ENCODE data around the gene CCNF.
"Not testable (repeated sequence)": the region's sequence is repeated elsewhere in the genome, so short reads cannot be mapped to it uniquely, and the experiment has no call there.

Gene CCNF, protein sequence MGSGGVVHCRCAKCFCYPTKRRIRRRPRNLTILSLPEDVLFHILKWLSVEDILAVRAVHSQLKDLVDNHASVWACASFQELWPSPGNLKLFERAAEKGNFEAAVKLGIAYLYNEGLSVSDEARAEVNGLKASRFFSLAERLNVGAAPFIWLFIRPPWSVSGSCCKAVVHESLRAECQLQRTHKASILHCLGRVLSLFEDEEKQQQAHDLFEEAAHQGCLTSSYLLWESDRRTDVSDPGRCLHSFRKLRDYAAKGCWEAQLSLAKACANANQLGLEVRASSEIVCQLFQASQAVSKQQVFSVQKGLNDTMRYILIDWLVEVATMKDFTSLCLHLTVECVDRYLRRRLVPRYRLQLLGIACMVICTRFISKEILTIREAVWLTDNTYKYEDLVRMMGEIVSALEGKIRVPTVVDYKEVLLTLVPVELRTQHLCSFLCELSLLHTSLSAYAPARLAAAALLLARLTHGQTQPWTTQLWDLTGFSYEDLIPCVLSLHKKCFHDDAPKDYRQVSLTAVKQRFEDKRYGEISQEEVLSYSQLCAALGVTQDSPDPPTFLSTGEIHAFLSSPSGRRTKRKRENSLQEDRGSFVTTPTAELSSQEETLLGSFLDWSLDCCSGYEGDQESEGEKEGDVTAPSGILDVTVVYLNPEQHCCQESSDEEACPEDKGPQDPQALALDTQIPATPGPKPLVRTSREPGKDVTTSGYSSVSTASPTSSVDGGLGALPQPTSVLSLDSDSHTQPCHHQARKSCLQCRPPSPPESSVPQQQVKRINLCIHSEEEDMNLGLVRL

DNA sequence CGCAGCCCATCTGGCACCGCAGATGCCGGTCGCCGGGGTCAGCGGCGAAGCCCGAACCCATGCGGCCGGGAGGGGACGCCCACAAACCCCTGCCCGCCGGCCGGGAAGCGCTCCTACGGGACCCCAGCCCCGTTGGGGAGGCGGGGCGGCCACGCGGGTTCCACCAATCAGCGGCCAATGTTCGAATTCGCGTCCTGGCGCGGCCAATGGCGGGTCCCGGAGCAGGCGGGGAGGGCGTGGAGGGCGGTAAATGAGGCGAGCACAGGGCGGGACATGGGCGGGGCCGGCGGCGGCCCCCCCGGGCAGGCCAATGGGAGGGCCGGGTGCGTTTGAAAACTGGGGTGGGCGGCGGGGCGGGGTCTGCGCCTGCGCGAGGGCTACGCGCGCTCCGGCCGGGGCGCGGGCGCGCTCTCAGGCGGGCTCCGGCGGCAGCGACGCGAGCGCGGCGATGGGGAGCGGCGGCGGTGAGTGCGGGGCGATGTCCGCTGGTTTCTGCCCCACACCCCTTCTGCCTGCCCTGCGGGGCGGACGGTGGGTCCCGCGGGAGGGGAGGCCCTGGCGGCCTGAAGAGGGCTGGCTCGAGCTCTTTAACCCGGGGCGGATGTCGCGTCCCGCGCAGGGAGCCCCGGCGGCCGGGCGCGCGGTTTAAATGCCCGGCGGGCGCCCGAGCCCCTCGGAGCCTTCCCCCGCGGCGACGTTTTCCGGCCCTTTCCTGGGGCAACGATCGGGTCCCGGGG, at the start of gene CCNF:
TSS of gene CCNF (plus strand) at position 414 of the 737 bp plus-strand sequence. CDS start at position 449, 35 bp downstream.
- peak; percentile 90 for DNase-seq (ENCODE audit: low read depth)

DNA sequence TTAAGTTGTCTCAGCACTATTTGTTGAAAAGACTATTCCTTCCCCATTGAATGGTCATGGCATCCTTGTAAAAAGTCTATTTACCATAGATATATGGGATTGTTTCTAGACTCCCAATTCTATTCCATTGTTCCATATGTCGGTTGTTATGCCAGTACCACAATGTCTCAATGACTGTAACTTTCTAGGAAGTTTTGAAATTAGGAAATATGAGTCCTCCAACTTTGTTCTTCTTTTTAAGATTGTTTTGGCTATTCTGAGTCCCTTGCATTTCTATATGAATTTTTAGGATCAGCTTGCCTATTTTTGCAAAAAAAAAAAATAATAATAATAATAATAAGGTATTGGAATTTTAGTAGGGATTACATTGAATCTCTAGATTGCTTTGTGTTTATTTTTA, 45.7 kb upstream of the CCNF start:
- no peak for DNase-seq (ENCODE audit: low read depth)

DNA sequence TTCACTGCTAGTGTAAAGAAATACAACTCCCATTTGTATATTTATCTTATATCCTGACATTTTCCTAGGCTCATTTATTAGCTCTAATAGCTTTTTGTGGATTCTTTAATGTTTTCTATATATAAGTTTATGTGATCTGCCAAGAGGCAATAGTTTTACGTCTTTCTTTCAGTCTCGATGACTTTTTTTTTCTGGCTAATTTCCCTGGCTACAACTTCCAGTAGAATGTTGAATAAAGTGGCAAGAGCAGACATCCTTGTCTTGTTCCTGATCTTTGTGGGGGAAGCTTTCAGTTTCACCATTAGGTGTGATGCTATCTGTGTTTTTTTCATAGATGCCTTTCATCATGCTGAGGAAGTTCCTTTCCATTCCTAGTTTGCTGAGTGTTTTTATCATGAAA, 44.8 kb upstream of the CCNF start:
- no peak for DNase-seq (ENCODE audit: low read depth)

DNA sequence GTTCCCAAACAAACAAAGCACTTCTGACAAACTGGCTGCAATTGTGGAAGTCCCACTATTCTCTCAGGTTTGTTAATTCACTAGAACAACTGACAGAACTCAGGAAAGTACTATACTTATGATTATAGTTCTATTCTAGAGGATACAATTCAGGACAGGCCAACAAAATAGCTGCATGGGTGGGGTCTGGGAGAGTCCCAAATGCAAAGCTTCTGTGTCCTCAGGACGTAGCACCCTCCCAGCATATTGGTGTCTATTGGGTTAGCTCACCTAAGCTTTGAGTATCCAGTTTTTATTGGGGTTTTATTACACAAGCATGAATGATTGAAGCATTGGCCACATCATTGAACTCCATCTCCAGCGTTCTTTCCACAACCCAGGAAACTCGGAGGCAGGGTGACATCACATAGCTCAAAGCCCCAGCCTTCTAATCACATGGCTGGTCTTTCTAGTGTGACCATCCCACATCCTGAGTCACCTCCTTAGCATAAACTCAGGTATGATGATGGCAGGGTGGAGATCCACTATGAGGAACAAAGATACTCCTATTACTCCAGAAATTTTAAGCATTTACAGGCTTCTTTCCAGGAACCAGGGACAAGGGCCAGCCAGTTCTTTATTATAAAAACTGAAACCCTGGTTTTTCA, 43.9 kb upstream of the CCNF start:
- DNase-seq (ENCODE audit: low read depth), result no peak

DNA sequence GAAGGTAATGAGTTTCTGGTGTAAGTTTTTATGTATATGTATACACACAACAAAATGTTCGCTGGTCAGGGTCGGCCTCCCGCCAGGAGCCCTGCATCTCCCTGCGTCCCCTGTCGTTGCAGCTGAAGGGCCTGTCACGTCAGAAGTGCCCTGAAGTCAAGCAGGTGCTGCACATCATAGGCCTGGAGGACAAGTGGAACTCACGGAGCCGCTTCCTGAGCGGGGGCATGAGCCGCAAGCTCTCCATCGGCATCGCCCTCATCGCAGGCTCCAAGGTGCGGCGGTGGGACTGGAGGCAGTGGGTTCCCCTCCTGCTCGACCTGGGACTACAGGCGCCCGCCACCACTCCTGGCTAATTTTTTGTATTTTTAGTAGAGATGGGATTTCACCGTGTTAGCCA, 43.3 kb upstream of the CCNF start:
- not testable (repeated sequence) for DNase-seq (ENCODE audit: low read depth)

DNA sequence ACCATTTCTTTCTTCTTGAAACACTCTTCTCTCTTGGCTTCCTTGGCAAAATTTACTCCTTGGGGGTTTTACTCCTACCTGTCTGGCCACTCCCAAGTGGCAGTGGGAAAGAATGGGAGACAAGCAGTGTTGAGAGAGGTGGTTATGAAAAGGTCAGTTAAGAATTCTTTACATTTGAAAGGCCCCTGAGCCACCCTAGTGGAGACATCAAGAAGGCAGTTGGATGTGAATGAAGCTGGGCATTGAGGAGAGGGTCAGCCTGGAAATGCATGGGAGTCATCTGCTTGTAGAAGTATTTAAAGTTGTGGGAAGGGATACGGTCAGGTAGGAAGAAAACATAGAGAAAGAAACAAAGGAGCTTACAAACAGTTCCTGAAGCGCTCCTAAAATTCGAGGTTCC, 42.3 kb upstream of the CCNF start:
- no peak for DNase-seq (ENCODE audit: low read depth)

DNA sequence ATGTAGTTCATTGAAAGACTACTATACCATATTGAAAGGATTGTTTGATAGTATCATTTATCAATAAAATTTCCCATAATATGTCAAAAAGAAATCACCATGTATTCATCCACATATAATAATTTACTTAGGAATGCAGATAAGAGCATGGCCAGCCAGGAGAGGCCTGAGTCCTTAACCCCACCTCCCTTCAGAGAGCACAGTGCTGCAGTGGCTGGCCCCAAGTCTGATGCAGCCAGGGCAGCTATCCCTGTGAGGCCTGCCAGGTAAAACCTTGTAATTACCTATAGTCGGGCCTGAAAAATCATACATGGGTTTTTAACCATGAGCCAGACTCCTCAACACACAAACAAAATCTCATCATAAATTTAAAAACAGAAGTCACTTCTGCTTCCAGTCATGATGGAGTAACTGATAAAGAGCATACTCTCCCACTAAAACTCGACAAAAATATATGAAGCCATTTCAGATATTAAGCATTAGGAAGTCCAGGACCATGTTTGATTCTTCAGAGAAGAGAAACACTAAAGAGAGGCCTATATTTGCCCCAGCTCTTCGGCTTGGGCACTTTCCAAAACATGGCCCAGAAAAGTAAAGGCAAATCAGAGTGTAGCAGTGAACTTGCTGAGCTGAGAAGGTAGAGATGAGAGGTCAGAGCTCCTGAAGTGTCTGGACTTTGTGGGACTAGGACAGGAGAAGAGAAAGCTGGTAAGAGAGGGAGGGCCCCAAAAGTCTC, 40.9 kb upstream of the CCNF start:
- DNase-seq (ENCODE audit: low read depth), result no peak

DNA sequence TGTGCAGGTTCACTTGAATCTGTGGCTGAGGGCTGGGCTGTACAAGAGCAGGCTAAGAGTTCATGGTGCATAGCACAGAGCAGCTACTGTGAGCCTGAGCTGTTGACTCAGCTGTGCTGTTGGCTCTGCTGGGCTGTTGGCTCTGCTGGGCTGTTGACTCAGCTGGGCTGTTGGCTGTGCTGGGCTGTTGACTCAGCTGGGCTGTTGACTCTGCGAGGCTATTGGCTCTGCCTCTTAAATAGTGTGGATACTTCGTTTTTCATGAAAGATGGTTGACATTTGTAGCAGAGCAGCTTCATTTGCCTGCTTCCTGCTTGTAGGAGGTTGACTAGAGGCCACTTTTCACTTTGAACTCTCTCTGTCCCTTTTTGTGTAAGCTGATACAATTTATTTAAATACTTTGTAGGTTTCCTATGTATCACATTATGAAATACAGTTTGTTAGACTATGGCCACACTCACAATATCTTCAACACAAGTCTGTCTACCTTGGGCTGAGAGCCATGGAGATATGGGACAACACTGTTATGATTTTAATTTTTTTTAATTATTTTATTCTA, 40.3 kb upstream of the CCNF start:
- peak; percentile 23 for DNase-seq (ENCODE audit: low read depth)

DNA sequence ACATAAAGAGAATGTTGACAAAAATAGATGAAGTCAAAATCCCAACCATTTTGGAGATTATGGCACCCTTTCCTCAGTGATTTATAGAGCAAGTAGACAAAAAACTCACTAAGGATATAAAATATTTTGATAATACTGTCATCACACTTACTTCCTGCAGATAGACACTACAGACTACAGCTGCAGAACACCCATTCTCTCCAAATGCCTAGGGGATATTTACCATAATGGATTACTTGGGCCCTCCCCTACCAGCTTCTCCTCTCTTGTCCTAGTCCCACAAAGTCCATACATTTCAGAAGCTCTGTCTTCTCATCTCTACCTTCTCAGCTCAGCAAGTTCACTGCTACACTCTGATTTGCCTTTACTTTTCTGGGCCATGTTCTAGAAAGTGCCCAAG, 37.2 kb upstream of the CCNF start:
- DNase-seq (ENCODE audit: low read depth), result no peak

DNA sequence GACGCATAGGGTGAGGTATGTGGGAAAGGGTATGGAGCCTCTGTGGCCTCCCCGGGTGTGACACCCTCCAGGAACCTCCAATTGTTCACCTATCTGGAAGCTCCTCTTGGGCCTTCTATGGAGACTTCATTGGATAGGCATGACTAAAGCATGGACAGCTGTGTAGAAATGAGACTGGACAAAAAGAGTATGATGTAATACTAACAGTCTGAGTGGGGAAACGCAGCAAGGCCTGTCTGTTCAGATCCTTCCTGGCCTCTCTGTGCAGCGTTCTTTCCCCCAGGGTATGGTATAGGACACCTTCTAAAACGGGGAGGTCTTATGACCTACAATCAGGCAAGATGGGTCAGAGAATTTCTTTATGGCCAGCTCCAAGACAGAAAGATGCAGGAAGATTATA, 30.7 kb upstream of the CCNF start:
- no peak for DNase-seq (ENCODE audit: low read depth)

DNA sequence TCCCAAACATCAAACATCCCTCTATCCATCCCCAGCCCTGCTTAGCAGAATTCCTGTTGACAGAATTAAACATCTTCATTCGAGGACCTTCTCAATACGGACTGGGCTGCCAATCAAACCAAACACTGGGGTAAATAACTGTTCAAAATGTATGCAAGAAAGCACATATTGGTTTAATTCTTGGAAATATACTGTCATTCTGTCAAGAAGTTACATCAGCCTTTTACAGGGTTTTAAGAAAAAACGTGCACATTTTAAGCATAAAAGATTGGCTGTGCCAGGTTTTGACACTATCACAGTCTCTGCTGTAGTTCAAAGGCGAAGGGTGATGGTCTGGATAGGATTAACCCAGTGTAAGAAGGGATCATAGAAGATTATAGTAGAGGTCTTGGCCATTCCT, 25.1 kb upstream of the CCNF start:
- no peak for DNase-seq (ENCODE audit: low read depth)

DNA sequence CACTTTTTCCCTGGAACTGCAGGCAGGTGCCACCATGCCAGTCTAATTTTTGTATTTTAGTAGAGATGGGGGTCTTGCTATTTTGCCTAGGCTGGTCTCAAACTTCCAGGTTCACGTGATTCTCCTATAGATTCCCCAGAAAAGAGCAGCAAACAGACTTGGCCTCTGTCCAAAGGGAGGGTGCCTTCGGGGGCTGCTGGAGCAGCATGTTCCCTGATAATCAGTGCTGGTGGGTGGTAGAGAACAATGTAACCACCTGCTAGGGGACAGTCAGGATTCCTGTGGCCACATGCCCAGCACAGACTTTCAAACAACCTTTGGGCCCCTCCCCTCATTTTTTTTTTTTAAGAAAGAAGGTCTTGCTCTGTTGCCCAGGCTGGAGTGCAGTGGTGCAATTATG, 14.2 kb upstream of the CCNF start:
- no peak for DNase-seq (ENCODE audit: low read depth)

DNA sequence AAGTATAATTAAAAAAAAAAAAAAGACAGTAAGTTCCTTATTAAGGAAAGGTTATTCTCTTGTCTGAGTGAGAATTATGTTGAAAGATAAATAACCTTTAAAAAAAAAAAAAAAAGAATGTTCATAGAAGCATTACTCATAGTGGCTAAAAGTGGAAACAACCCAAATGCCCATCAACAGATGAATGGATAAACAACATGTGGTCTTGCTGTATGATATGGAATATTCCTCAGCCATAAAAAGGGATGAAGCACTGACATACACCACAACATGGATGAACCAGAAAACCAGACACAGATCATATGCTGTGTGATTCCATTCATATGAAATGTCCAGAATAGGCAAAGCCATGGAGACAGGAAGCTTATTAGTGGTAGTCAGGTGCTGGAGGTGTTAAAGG, 9.2 kb upstream of the CCNF start:
- no peak for DNase-seq (ENCODE audit: low read depth)

DNA sequence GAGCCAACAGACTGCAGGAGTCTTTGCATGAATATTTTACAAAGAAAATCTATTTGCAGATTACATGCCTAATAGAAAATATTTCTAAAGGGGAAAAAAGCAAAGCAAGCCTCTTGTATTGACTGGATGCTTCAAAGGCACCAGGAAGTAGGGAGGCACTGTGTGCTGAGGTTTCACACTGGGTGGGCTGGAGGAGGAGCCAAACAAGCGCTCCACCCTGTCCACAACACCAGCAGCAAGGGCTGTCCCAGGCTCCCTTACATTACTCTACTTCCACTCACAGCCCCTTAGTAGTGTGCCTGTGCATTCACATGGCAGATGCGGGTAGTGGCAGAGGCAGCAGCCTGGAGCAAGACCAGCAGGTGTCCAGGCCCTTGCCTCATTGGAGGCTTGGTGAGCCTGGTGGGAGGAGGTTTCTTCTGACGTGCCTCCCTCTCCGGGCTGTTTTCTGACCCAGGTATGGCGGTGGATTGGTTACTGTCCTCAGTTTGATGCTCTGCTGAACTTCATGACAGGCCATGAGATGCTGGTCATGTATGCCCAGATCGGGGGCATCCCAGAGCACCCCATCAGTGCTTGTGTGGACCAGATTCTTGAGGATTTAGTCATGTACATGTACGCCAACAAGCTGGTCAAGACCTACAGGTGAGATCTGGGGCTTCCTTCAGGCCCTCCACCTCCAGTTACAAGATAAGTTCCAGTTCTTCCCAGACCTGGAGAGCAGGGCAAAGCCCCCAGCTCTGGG, 7.0 kb upstream of the CCNF start:
- no peak for DNase-seq (ENCODE audit: low read depth)

DNA sequence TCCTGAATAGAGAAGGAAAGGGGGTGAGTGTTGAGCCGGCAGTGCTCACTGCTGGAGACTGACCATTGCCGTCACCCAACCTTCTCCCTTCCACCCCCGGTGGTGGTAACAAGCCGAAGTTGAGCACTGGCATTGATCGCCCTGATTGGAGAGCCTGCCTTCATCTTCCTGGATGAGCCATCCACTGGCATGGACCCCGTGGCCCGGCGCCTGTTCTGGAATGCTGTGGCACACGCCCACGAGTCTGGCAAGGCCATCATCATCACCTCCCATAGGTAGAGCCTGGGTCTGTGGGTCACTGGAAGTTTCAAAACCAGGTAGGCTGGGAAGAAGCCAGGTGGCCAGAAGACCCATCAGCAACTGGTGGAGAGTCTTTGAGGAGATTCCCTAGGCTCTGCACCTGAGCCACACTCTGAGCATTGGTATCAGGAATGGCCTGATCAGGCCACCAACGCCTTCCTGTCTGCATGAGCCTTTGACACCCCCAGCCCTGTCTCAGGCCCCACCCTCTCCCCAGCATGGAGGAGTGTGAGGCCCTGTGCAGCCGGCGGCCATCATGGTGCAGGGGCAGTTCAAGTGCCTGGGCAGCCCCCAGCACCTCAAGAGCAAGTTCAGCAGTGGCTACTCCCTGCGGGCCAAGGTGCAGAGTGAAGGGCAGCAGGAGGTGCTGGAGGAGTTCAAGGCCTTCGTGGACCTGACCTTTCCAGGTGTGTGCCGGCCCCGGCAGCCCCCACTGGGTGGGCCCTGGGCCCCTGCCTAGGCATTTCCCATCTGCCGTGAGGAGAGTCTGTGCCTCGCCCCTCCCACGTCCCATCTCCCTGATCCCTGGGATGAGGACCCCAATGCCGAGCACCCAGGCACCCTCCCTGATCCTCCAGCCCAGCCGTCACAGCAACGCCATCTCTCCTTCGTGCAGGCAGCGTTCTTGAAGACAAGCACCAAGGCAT, 4.9 kb upstream of the CCNF start:
- no peak for DNase-seq (ENCODE audit: low read depth)

DNA sequence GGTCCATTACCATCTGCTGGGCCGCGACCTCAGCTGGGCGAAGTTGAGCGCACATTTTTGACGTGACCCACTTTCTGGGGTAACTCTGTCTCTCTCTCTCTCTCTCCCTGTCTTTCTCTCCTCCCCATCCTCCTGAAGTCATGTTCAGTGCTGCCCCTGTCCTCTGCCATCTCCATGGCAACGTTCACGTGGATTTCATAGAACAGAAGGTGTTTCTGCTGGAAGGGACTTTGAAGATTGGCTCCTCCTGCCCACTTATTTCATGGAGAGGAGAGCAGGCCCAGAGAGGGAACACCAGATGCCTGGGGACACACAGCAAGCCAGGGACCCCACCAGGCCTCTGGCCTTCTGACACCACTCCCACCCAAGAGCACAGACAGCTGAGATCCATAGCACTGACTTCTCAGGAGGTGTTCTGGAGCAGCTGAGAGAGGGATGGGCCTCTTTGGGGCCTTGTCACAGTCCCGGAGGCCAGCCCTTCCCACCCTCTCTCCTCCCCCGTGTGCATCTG, 4.2 kb upstream of the CCNF start:
- no peak for DNase-seq (ENCODE audit: low read depth)

DNA sequence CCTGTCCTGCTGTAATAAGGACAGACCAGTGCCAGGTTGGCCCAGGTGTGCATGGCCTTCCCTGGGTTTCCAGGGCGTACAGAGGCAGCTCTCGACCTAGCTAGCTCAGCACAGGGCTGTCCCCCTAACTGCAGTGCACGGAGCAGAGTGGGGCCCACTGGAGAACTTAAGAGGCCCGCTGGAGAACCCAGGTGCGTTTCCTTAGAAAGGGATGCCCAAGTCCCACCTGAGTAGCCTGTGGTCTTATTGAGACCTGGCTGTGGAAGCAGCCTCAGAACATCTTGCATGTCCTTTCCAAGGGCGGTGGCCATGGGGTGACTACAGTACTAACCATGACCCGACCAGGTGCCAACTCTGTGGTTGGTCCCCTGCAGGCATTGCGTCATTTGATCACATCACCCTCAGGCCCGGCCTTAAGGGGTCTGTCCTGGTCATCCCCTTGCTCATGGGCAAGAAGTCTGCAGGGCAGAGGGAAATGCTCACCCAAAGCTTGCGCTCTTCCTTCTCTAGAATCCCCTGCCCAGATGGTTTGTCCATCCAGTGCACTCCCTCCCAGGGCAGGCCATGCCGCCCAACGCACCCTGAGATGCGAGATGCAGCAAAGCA, 3.3 kb upstream of the CCNF start:
- no peak for DNase-seq (ENCODE audit: low read depth)

DNA sequence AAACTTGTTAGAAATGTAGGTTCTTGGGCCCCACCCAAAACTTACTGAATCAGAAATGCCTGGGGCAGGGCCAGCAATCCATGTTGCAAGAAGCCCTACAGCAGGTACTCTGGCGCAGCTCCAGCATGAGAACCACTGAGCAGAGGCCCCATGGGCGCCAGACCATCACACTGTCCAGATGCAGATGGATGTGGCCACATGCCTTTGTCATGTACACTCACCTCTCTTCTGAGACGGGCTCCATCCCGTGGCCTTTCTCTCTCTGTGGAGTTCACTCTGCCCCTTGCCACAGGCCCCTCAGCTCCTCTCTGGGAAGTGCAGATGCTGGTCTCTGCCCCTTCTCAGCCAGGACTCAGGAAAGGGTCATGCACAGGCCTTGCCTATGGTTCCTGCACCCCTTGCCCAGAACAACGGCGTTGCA, 2.3 kb upstream of the CCNF start:
- DNase-seq (ENCODE audit: low read depth), result no peak

DNA sequence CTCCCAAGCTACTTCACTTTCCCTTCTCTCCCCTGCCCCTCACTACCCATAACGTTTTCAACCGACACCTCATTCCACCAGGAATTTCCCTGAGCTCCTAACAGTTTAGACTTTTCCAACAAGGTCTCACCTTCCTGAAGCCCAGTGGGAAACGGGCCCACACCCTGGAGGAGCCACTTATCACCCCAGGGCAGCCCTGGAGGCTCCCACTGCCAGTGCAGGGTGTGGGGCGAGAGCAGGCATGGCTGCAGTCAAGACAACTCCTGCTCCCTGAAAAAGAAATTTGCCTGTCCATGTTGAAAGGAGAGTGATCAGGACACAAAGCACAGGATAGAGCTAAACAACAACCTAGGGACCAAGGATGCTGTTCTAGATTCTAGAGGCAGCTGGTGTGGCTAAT, 1.7 kb upstream of the CCNF start:
- no peak for DNase-seq (ENCODE audit: low read depth)
